ENCODE measurements around the gene RSPH1. TPM values are rescaled to one million over a fixed set of nuclear protein-coding genes. Genes with fewer than 3 reads are reported as not detected.

The RSPH1 gene
- total RNA-seq, 1 donor = not detected

- Histone ChIP-seq H2AFZ (ENCODE audit: low read length) (no peak overlapping the region), H4K20me1 (ENCODE audit: insufficient read depth, low read length) (no peaks in the 10 kb centered on the region), H3K27ac (ENCODE audit: low read depth, low read length) (no peak overlapping the region), H3K79me2 (ENCODE audit: insufficient read depth, low read length) (no peaks in the 10 kb centered on the region), H3K27me3 (ENCODE audit: insufficient read depth, low read length) (peaks cover 7% of the 10 kb centered on the region), H3K4me2 (ENCODE audit: insufficient read depth, low read length) (no peak overlapping the region), H3K36me3 (ENCODE audit: insufficient read depth, low read length) (no peaks in the 10 kb centered on the region), H3K4me3 (ENCODE audit: insufficient read depth, low read length) (no peak overlapping the region), H3K9me3 (ENCODE audit: low read depth, low read length) (no peaks in the 10 kb centered on the region), H3K4me1 (ENCODE audit: insufficient read depth, low read length) (no peaks in the 10 kb centered on the region)
- TF ChIP-seq CTCF (IDR thresholded peaks at IDR 0.05; ENCODE audit: extremely low read depth, low read depth, low read length) = no peak
- no peak for DNase-seq (ENCODE audit: insufficient read length, low spot score, missing footprints)
Observed at GRCh38 chr21:42468491-42469131, 27.4 kb downstream of the RSPH1 start.

- H3K36me3 ChIP-seq (ENCODE audit: insufficient read depth, low read length) = no peaks in the 10 kb centered on the region
- peak; percentile 26 for TF ChIP-seq CTCF (IDR thresholded peaks at IDR 0.05; ENCODE audit: extremely low read depth, low read depth, low read length)
- H3K27me3 ChIP-seq (ENCODE audit: insufficient read depth, low read length) = peaks cover 7% of the 10 kb centered on the region
- no peak overlapping the region for H2AFZ ChIP-seq (ENCODE audit: low read length)
- no peak overlapping the region for H3K4me3 ChIP-seq (ENCODE audit: insufficient read depth, low read length)
- H3K79me2 ChIP-seq (ENCODE audit: insufficient read depth, low read length) = no peaks in the 10 kb centered on the region
- DNase-seq (ENCODE audit: insufficient read length, low spot score, missing footprints) = no peak
- H3K4me2 ChIP-seq (ENCODE audit: insufficient read depth, low read length) = peak overlapping the region; percentile 30
- H3K4me1 ChIP-seq (ENCODE audit: insufficient read depth, low read length) = no peaks in the 10 kb centered on the region
- no peak overlapping the region for H3K27ac ChIP-seq (ENCODE audit: low read depth, low read length)
- no peaks in the 10 kb centered on the region for H3K9me3 ChIP-seq (ENCODE audit: low read depth, low read length)
- no peaks in the 10 kb centered on the region for H4K20me1 ChIP-seq (ENCODE audit: insufficient read depth, low read length)
Observed at GRCh38 chr21:42467140-42467983, 28.7 kb downstream of the RSPH1 start.

- Histone ChIP-seq H3K27me3 (ENCODE audit: insufficient read depth, low read length) (peaks cover 7% of the 10 kb centered on the region), H3K4me1 (ENCODE audit: insufficient read depth, low read length) (no peaks in the 10 kb centered on the region), H3K9me3 (ENCODE audit: low read depth, low read length) (no peaks in the 10 kb centered on the region), H3K79me2 (ENCODE audit: insufficient read depth, low read length) (no peaks in the 10 kb centered on the region), H4K20me1 (ENCODE audit: insufficient read depth, low read length) (no peaks in the 10 kb centered on the region), H2AFZ (ENCODE audit: low read length) (no peak overlapping the region), H3K4me3 (ENCODE audit: insufficient read depth, low read length) (no peak overlapping the region), H3K4me2 (ENCODE audit: insufficient read depth, low read length) (peak overlapping the region; percentile 30), H3K27ac (ENCODE audit: low read depth, low read length) (no peak overlapping the region), H3K36me3 (ENCODE audit: insufficient read depth, low read length) (no peaks in the 10 kb centered on the region)
- TF ChIP-seq CTCF (IDR thresholded peaks at IDR 0.05; ENCODE audit: extremely low read depth, low read depth, low read length) = no peak
- no peak for DNase-seq (ENCODE audit: insufficient read length, low spot score, missing footprints)
Observed at GRCh38 chr21:42466700-42467099, 29.3 kb downstream of the RSPH1 start.

- no peak for DNase-seq (ENCODE audit: insufficient read length, low spot score, missing footprints)
- Histone ChIP-seq H4K20me1 (ENCODE audit: insufficient read depth, low read length) (no peaks in the 10 kb centered on the region), H3K36me3 (ENCODE audit: insufficient read depth, low read length) (no peaks in the 10 kb centered on the region), H3K27ac (ENCODE audit: low read depth, low read length) (no peak overlapping the region), H3K27me3 (ENCODE audit: insufficient read depth, low read length) (peaks cover 7% of the 10 kb centered on the region), H2AFZ (ENCODE audit: low read length) (no peak overlapping the region), H3K79me2 (ENCODE audit: insufficient read depth, low read length) (no peaks in the 10 kb centered on the region), H3K9me3 (ENCODE audit: low read depth, low read length) (no peaks in the 10 kb centered on the region), H3K4me3 (ENCODE audit: insufficient read depth, low read length) (no peak overlapping the region), H3K4me2 (ENCODE audit: insufficient read depth, low read length) (no peak overlapping the region), H3K4me1 (ENCODE audit: insufficient read depth, low read length) (no peaks in the 10 kb centered on the region)
- no peak for TF ChIP-seq CTCF (IDR thresholded peaks at IDR 0.05; ENCODE audit: extremely low read depth, low read depth, low read length)
Observed at GRCh38 chr21:42465803-42466127, 30.3 kb downstream of the RSPH1 start.
